Neural crest cell (in vitro differentiated cells): ENCODE measurements around the gene ADGRB3. TPM values are rescaled to one million over a fixed set of nuclear protein-coding genes. Genes with fewer than 3 reads are reported as not detected.
"Not testable (repeated sequence)": the region's sequence is repeated elsewhere in the genome, so short reads cannot be mapped to it uniquely, and the experiment has no call there.

Experiments used
- DNase-seq: peaks from one replicate; pipeline ENCODE4 v3.0.0; 2021; ENCODE audit warnings: low read depth, mixed read lengths, low spot score
- H3K27ac Mint-ChIP-seq: one replicate; pipeline ENCODE4 v1.8.0; 2021; ENCODE audit warnings: mild to moderate bottlenecking, mixed read lengths; ENCODE audit not compliant: unreplicated experiment
- H3K27me3 Mint-ChIP-seq: 2 replicates; pipeline ENCODE4 v1.8.0; 2021; ENCODE audit warnings: low read depth, mild to moderate bottlenecking, mixed read lengths
- H3K36me3 Mint-ChIP-seq: 2 replicates; pipeline ENCODE4 v1.8.0; 2021; ENCODE audit warnings: low read depth, mild to moderate bottlenecking, mixed read lengths
- H3K4me1 Mint-ChIP-seq: 2 replicates; pipeline ENCODE4 v1.8.0; 2021; ENCODE audit warnings: mixed read lengths
- H3K4me3 Mint-ChIP-seq: one replicate; pipeline ENCODE4 v1.8.0; 2021; ENCODE audit warnings: mild to moderate bottlenecking, mixed read lengths
- H3K9me3 Mint-ChIP-seq: 2 replicates; pipeline ENCODE4 v1.8.0; 2021; ENCODE audit warnings: mixed read lengths
- total RNA-seq: library from RNA; stranded (reverse); gene quantifications from 2 replicates; pipeline ENCODE4 v1.2.1, GENCODE V29; 2021
- TF ChIP-seq, protein P1 (sequence below): fragments of 200-600 bp; sonication (generic); conservative IDR thresholded peaks from 2 replicates; pipeline ENCODE4 v1.5.0; 2021; ENCODE audit warnings: antibody characterized with exemption, mild to moderate bottlenecking

The ADGRB3 gene
- total RNA-seq, 1 donor from 2014 or later: 5.1 TPM

DNA sequence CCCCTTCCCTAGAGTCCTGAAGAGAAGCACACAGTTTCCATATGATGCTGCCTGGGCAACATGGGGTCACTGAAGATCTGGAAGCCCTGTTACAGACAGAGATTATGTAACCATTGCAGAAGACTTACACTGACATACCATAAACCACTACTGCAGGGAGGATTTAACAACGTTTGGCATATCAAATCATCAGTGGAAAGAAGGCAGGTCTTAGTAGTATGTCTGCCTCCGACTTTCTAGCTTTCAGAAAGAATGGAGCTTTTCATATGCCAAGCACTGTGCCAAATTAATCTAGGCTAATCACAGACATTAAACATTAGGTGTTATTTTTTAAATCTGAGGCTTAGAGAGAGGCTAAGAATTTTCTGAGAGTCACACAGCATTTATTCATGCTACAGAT lies 144.3 kb downstream of the ADGRB3 start:
- H3K27ac Mint-ChIP-seq: peak overlapping the region; percentile 3
- no peaks in the 10 kb centered on the region for H3K27me3 Mint-ChIP-seq
- H3K4me3 Mint-ChIP-seq: no peak overlapping the region
- H3K4me1 Mint-ChIP-seq: peaks cover 17% of the 10 kb centered on the region
- H3K9me3 Mint-ChIP-seq: peaks cover 8% of the 10 kb centered on the region
- peaks cover 6% of the 10 kb centered on the region for H3K36me3 Mint-ChIP-seq
- no peak for DNase-seq
- TF ChIP-seq, protein P1, sequence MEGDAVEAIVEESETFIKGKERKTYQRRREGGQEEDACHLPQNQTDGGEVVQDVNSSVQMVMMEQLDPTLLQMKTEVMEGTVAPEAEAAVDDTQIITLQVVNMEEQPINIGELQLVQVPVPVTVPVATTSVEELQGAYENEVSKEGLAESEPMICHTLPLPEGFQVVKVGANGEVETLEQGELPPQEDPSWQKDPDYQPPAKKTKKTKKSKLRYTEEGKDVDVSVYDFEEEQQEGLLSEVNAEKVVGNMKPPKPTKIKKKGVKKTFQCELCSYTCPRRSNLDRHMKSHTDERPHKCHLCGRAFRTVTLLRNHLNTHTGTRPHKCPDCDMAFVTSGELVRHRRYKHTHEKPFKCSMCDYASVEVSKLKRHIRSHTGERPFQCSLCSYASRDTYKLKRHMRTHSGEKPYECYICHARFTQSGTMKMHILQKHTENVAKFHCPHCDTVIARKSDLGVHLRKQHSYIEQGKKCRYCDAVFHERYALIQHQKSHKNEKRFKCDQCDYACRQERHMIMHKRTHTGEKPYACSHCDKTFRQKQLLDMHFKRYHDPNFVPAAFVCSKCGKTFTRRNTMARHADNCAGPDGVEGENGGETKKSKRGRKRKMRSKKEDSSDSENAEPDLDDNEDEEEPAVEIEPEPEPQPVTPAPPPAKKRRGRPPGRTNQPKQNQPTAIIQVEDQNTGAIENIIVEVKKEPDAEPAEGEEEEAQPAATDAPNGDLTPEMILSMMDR: no peak

DNA sequence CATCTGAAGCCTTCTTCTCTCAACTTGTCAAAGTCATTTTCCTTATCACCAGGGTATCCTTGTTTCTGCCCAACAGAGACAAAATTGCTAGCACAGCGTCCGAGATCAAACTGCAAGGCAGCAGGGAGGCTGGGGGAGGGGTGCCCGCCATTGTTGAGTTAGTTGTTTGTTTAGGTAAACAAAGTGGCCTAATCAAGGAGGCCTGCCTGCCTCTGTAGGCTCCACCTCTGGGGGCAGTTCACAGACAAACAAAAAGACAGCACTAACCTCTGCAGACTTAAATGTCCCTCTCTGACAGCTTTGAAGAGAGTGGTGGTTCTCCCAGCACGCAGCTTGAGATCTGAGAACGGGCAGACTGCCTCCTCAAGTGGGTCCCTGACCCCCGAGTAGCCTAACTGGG lies 155.0 kb downstream of the ADGRB3 start:
- H3K27ac Mint-ChIP-seq, DNase-seq, H3K9me3 Mint-ChIP-seq, H3K36me3 Mint-ChIP-seq, H3K4me3 Mint-ChIP-seq, H3K27me3 Mint-ChIP-seq, H3K4me1 Mint-ChIP-seq: not testable (repeated sequence)

DNA sequence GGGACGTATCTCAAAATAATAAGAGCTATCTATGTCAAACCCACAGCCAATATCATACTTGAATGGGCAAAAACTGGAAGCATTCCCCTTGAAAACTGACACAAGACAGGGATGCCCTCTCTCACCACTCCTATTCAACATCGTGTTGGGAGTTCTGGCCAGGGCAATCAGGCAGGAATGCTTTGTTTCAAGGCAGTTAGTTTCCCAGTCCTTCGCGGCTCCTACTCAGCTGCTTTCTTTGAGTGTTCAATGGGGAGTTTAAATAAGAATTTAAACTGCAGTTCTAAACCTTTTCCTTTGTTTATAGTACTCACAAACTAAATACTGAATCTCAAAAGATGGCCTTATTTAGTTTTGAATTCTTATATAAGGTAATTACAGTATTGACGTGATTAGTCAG lies 179.9 kb downstream of the ADGRB3 start:
- peaks cover 12% of the 10 kb centered on the region for H3K4me1 Mint-ChIP-seq
- not testable (repeated sequence) for H3K27me3 Mint-ChIP-seq, H3K36me3 Mint-ChIP-seq, DNase-seq, H3K4me3 Mint-ChIP-seq, H3K9me3 Mint-ChIP-seq
- H3K27ac Mint-ChIP-seq: peak overlapping the region; percentile 67

DNA sequence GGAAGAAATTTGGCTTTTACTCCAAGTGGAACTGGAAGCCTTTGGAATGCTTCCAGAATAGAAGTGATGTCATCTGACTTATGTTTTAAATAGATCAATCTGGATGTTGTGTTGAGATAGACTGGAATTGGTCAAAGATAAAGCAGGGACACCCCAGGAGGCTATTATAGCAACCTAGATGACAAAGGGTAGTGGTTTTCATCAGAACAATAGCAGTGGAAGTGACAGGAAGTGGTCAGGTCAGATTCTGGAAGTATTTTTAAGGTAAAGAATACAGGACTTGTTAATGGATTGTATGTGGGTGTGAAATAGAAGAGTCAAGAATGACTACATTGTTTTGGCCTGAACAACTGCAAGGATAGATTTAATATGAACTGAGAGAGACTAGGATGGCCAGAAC lies 191.4 kb downstream of the ADGRB3 start:
- TF ChIP-seq, protein P1: no peak
- no peak overlapping the region for H3K4me3 Mint-ChIP-seq
- no peak for DNase-seq
- H3K27ac Mint-ChIP-seq: no peak overlapping the region
- H3K27me3 Mint-ChIP-seq: no peaks in the 10 kb centered on the region
- H3K36me3 Mint-ChIP-seq: no peaks in the 10 kb centered on the region
- H3K9me3 Mint-ChIP-seq: no peaks in the 10 kb centered on the region
- H3K4me1 Mint-ChIP-seq: peaks cover 10% of the 10 kb centered on the region

DNA sequence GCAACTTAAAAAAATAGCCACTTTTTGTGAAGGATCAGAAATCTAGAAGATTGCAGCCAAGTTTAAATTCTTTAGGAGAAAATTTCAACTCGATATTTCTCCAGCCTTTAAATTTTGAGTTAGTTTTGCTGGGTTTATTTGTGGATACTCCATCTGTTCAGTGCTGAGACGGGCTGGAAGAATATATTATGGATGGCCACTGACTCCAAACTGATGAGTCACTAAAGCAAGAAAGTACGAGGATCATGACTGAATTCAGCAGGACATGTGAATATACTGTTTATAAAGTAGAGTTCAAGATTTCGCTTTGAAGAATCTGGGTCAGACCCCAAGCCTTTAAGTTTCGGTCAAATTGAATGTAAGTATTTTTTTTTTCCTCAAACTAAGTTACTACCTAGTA lies 199.5 kb downstream of the ADGRB3 start:
- Mint-ChIP-seq H3K9me3 (no peaks in the 10 kb centered on the region), H3K36me3 (no peaks in the 10 kb centered on the region), H3K4me3 (no peak overlapping the region), H3K27me3 (no peaks in the 10 kb centered on the region), H3K27ac (no peak overlapping the region), H3K4me1 (no peaks in the 10 kb centered on the region)
- TF ChIP-seq, protein P1: no peak
- no peak for DNase-seq

DNA sequence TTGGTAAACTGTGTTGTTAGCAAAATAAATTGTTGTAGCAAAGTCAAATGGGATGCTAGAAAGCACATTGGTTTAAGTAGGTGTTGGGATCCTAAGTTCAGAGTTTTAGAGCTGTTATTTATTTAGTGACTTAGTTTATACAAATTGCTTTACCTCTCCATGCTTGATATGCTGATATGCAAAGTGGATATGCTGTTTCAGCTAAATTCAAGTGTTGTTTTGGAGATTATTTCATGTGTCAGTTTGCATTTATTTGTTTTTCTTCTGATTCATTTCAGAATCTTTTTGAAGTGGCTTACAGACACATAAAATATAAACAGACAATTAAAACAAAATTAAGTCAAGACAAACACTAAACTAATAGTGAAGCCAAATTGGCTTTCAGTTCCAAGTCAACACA lies 203.5 kb downstream of the ADGRB3 start:
- H3K36me3 Mint-ChIP-seq: peaks cover 12% of the 10 kb centered on the region
- TF ChIP-seq, protein P1: no peak
- H3K9me3 Mint-ChIP-seq: peaks cover 15% of the 10 kb centered on the region
- H3K27me3 Mint-ChIP-seq: no peaks in the 10 kb centered on the region
- no peak overlapping the region for H3K27ac Mint-ChIP-seq
- no peak overlapping the region for H3K4me3 Mint-ChIP-seq
- DNase-seq: no peak
- H3K4me1 Mint-ChIP-seq: no peaks in the 10 kb centered on the region

DNA sequence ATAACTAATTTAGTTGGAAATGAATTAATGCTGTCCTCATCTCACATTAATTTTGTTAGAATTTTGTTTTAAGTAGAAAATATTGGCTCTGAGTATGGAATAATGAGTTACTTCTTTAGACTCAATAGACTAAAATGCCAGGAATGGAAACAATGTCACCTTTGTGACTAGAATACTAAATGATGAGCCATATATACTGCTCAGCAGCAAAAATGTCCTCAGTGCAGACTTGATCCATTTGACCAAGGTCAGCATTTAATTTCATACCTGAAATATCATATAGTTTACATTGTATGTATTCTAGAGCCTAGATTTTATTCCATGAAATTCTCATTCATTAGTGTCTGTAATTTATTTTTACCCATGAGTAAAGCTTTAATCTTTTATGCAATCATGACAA lies 217.7 kb downstream of the ADGRB3 start:
- Mint-ChIP-seq H3K9me3 (peaks cover 3% of the 10 kb centered on the region), H3K36me3 (peaks cover 9% of the 10 kb centered on the region), H3K4me3 (no peak overlapping the region), H3K27ac (no peak overlapping the region), H3K4me1 (peaks cover 4% of the 10 kb centered on the region), H3K27me3 (no peaks in the 10 kb centered on the region)
- DNase-seq: no peak
- TF ChIP-seq, protein P1: no peak
